WI38 (cell line): ENCODE measurements around the gene CNST.

Experiments used
- H3K4me3 ChIP-seq: 2 replicates; pipeline ENCODE4 v1.5.1; 2011; ENCODE audit warnings: low read depth, mild to moderate bottlenecking, control low read depth, low read length
- TF ChIP-seq, protein P1 (sequence below): IDR thresholded peaks from 2 replicates; pipeline ENCODE4 v1.5.1; 2012; ENCODE audit warnings: low read depth, mild to moderate bottlenecking, control low read depth, low read length

The CNST gene

DNA sequence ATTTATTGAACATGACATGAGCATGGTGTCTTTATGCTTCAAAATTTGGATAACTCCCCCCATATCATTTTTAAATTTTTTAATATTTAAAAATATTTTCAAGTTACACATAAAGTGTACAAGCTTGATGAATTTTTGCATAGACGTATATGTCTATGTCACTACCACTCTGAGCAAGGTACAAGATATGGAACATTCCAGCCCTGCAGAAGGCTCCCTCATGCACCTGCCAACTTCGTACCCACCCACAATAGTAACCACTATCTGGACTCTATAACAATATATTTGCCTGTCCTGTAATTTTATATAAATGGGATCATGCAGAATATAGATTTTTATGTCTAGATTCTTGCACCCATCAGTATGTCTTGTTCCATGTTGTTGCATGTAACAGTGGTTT is 74.5 kb downstream of the CNST start:
- TF ChIP-seq, protein P1, sequence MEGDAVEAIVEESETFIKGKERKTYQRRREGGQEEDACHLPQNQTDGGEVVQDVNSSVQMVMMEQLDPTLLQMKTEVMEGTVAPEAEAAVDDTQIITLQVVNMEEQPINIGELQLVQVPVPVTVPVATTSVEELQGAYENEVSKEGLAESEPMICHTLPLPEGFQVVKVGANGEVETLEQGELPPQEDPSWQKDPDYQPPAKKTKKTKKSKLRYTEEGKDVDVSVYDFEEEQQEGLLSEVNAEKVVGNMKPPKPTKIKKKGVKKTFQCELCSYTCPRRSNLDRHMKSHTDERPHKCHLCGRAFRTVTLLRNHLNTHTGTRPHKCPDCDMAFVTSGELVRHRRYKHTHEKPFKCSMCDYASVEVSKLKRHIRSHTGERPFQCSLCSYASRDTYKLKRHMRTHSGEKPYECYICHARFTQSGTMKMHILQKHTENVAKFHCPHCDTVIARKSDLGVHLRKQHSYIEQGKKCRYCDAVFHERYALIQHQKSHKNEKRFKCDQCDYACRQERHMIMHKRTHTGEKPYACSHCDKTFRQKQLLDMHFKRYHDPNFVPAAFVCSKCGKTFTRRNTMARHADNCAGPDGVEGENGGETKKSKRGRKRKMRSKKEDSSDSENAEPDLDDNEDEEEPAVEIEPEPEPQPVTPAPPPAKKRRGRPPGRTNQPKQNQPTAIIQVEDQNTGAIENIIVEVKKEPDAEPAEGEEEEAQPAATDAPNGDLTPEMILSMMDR, result no peak
- H3K4me3 ChIP-seq, result no peak overlapping the region

DNA sequence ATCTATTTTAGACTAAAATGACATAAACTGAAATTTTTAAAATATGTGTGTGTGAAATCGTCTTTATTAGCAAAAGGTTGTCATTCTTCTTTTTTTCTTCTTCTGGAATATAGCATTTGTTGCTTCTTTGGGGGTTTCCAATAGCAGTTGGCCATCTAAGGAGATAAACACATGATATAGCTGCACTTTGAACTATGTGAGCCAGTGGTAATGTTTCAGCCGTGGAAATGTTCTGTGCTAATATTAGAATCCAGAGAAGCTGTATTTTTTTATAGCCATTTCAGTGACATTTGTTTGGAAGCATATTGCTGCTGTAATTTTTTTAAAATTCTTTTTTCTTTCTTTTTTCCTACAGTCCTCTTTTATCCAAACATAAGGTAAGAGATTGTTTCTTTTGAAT is 75.1 kb downstream of the CNST start:
- H3K4me3 ChIP-seq, result no peak overlapping the region
- TF ChIP-seq, protein P1, result no peak

DNA sequence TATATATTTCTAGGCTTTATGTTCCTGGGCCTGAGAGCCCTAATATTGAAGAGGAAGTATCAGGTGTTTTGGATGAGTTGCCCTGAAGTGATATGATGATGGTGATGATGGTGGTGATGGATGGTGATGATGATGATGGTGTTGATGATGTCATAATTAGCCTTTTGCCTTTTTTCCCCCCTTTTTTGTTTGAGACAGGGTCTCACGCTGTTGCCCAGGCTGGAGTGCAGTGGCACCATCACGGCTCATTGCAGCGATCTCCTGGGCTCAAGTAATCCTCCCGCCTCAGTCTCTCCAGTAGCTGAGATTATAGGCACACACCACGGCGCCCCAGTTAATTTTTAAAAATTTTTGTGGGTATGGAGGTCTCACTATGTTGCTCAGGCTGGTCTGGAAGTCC is 76.5 kb downstream of the CNST start:
- H3K4me3 ChIP-seq, result no peak overlapping the region
- TF ChIP-seq, protein P1, result no peak

DNA sequence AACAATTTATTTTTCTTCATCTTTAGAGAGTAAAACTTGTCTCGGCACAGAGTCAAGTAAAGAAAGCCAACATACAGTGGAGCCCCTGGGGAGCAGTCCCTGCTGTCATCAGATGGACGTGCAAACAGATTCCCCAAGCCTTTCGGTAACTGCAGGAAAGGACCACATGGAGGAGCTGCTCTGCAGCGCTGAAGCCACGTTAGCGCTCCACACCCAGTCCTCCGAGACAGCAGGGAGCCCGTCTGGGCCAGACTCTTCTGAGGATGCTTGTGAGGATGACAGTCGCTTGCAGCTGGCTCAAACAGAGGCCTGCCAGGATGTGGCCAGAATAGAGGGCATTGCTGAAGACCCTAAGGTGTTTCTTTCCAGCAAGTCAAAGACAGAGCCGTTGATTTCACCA is 80.9 kb downstream of the CNST start:
- TF ChIP-seq, protein P1, result peak; percentile 67
- no peak overlapping the region for H3K4me3 ChIP-seq

DNA sequence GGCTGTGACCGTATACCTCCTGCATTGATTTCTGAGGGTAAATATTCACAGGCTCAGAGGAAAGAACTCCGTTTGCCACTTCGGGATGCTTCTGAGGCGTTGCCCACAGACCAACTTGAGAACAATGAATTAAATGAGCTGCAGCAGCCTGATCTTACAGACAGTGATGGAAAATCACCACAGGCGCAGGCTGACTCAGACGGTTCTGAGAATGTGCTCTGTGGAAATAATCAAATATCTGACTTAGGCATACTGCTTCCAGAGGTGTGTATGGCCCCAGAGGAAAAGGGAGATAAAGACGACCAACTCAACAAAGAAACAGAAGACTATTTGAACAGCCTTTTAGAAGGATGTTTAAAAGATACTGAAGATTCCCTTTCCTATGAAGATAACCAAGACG is 81.3 kb downstream of the CNST start:
- H3K4me3 ChIP-seq, result no peak overlapping the region
- TF ChIP-seq, protein P1, result no peak

DNA sequence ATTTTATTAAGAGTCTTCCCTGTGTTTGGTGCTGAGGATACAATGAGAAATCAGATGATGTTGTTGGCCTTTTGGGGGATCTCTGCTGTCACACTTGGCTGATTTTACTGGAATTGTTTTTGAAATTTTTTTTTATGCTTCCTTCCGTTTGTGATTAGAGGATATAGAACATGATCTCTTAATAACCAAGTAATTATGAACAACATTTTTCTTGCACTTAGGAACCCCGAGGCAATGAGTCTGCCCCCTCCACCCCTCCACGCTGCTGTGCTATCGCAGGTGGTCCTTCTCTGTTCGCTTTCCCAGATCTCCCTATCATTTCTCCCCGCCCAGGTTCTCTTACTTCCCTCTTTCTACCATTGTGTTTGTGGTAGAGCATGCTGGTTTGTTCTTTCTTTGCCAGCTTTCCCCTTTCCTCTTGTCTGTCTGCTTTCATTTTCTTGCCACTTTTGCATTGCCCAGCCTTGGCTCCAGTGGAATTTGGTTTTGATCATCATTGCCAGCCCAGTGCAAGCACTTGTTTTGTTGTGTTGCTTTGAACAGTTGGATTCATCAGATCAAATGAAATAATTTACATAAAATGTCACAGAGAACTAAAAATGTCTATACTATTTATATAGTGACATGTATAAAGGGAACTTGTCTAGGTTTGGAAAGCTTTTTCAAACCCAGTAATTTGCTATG is 84.9 kb downstream of the CNST start:
- TF ChIP-seq, protein P1, result no peak
- no peak overlapping the region for H3K4me3 ChIP-seq

DNA sequence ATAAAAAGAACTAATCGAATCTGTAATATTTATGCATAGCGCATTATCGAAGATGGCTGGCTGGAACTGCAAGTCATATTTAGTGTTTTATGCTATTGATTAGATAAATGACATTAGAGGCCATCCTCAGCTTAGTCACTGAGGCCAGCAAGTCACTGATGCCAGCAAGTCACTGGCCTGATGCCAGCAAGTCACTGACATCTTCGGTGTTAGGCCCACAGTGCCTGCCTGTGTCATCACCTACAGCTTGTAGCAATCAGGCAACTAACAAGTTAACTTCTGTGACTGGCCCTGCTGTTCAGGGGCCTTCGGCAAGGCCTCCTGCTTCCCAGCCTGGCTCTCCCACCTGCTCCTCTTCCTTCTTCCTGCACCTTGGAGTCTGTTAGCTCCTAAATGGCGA is 92.3 kb downstream of the CNST start:
- no peak overlapping the region for H3K4me3 ChIP-seq
- TF ChIP-seq, protein P1, result no peak
